HPDE6-E6E7 (cell line): ENCODE measurements around the gene ARHGAP6.

Experiments used
- DNase-seq: peaks from one replicate; pipeline ENCODE4 v3.0.0; 2011; ENCODE audit warnings: missing footprints; ENCODE audit errors: extremely low spot score

ARHGAP6 gene

GRCh38 chrX:11575332-11575731, 90.4 kb downstream of the ARHGAP6 start:
- no peak for DNase-seq

GRCh38 chrX:11567528-11568220, 98.0 kb downstream of the ARHGAP6 start:
- no peak for DNase-seq

DNA sequence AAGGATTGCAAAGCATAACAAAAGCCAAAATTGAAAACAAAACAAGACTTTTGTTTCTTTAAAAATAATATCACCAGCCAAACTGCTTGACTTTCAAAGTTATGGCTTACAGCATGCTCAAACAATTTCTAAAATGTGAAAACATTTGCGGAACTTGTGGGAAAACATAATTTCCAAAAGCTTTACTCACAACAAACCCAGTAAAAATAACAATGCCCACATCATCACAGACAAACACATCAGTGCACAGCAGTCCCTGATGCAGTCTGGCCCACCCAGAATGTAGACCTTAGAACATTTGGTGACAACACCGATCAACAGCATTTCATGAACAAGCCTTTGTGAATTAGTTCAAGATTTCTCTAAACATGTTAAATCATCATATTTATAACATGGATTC, 98.9 kb downstream of the ARHGAP6 start:
- no peak for DNase-seq

DNA sequence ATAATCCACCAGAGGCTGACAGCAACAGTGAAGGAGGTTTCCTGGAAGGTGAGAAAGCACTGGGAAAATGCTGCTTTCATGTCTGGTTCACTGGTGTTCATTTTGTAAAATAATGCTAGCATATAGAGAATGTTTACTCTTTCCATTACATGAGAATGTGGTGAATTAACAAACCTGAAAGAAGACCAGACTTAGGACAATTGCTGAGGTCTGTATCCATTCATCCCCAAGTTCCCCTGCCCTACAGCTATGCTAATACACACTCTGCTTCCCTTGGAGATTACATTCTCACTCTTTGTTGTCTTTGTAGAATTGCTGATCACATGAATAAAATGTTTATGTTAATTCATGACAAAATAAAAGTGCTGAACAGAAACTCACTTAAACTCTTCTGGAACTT, 99.5 kb downstream of the ARHGAP6 start:
- DNase-seq: no peak

DNA sequence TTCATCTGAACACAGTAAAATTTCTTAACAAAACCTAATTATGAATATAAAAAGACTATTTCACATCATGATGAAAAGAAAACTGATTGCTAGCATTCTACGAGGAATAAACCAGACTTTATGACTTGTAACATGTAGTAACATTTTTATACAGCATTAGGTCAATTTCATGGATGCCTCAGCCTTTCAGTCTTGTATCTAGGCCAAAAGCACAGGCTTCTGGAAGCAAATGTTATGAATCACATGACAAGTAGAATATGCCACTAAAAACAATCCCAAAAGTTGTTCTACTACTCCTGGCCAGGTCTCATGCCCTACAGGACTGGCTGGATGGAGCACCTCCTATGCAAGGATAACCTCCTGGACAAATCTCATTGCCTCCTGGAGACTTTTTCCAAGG, 101.2 kb downstream of the ARHGAP6 start:
- DNase-seq: no peak

DNA sequence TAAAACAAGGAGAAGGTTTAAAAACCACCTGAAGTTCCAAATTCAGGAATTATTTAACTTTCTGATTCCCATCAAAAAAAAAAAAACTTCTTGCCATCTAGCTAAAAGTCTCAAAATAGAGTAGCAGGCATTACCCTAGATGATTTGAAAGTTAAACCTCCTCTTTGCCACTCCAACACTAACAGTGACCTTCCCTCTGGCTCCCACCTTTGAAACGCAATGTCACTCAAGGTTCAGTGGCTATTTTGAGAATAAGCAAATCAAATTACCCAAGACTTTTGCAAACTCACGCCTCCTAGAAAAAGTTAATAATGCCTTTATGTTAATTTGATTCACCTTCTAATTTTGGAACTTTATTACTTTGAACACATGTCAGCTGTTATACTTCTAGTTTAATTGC, 103.2 kb downstream of the ARHGAP6 start:
- DNase-seq: no peak

GRCh38 chrX:11558972-11559371, 106.7 kb downstream of the ARHGAP6 start:
- no peak for DNase-seq

DNA sequence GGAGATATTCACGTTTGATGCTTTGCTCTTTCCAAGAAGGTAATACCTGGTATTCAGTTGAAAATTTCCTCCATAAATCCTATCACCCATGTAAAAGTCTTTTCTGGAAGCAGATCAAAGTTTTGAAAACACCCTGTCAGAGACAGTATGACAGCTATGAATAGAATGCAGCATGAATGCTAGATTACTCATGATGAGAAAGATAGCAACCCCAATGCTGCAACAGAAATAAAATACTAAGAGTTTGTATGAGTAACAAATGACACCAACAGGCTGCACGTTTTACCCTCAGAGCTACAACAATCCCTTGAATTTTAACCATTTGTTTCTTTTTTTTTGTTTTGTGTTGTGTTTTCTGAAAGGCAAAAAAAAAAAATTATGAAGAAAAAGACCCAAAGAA, 108.6 kb downstream of the ARHGAP6 start:
- DNase-seq: peak; percentile 36

GRCh38 chrX:11555759-11556158, 110.0 kb downstream of the ARHGAP6 start:
- DNase-seq: no peak

GRCh38 chrX:11553594-11553993, 112.1 kb downstream of the ARHGAP6 start:
- DNase-seq: no peak

DNA sequence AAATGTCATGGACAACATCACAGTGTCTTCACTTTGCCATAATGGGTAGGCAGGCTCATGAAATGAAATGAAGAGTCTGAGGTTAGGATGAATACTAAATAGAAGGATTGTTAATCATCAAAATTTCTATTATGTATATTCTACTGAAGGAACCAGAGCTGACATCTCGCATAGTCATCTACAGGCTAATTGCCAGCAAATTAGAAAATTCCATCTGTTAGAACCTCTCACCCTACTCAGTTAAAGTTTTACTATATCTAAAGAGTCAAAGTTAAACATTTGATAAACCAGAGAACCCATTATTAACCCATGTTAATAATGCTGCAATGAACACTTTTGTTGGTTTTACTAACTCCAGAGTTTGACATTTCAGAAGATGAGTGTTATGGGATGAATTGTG, 114.6 kb downstream of the ARHGAP6 start:
- DNase-seq: no peak

- DNase-seq: no peak
Measured at GRCh38 chrX:11546917-11547316, 118.8 kb downstream of the ARHGAP6 start.

- DNase-seq: no peak
Measured at GRCh38 chrX:11543249-11543648, 122.5 kb downstream of the ARHGAP6 start.

DNA sequence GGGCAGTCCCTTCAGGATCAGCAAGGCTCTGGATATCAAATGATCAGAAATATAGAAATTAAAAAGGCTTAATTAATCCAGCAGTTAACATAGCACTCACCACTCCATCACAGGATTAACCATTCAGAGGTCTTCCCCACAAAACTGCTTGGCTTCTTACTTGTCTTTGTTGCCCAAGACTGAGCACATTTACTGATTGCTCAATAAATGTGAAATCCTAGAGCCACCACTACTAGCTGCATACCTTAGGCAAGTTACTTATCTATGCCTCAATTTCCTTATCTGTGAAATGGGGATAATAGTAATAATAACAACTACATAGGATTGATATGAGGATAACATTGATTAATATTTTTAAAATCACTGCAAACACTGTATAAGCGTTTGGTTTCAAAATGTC, 124.2 kb downstream of the ARHGAP6 start:
- no peak for DNase-seq

- no peak for DNase-seq
Measured at GRCh38 chrX:11540532-11541377, 125.0 kb downstream of the ARHGAP6 start.

- DNase-seq: no peak
Measured at GRCh38 chrX:11537141-11537540, 128.6 kb downstream of the ARHGAP6 start.

DNA sequence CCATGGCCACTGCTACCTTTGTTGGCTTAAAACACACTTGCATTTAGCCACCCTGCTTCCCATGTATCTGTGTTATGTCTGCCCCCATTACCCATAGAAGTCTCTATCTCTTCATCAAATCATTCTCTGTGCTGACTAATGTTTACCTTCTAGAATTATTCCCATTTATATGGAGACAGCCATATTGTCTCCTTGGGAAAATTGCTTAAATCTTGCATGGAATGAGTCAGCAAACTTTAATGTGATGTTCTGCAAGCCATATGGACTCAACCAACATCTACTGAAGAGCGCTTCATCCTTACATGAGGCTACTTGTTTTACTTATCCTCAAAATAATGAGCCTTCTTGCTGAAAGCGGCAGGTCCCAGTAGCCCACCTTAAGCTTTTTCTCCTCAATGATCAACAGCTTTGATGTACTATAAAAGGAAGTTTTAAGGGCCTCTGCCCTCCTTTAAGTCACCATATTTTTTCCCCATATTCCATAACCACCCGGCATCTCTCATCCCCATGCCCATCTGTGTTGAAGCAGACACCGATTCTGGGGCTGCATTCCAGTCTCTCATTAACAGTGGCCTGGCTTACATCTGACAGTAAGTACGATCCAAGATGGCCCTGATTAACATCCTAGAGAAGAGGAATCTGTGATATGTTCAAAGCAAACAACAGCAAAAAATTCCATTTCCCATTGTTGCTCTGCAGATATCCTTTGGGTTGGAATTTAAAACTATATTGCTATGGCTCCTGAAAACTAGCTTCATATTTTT, 130.4 kb downstream of the ARHGAP6 start:
- no peak for DNase-seq

DNA sequence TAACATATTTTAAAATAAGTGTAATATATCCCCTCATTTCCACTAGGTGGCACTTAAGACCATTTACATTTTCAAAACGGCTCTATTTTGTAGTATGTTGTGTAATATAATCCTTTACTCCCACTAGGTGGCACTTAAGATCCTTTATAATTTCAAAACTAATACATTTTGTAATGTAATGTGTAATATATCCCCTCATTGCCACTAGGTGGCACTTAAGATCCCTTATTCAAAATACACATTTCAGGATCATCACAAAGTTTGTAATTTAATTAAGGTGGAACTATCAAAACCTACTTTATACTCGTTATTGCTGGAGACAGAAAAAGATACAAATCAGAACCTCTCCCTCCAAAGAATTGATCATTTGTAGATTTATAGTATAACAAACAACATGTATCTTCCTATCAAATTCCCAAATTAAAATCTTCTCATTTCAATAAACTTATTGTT, 132.5 kb downstream of the ARHGAP6 start:
- DNase-seq: peak; percentile 16

GRCh38 chrX:11532291-11533078, 133.2 kb downstream of the ARHGAP6 start:
- no peak for DNase-seq

DNA sequence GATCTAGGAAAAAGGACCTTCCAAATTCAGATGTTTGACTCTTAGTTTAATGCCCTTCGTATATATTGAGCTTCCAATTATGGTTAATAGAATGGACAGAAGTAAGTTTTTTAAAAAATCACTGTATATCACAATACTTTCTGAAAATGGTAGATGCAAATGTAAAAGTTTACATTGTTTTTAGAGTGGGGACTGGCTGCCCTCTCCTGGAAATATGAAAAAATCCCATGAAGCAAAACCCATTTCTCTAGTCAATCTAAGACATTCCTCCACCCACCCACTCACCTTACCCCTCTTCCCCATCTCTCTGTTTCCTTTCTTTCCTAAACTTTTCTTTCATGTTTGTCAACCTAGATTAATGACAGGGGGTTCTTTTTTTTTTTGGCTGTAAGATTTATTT, 134.5 kb downstream of the ARHGAP6 start:
- DNase-seq: no peak

DNA sequence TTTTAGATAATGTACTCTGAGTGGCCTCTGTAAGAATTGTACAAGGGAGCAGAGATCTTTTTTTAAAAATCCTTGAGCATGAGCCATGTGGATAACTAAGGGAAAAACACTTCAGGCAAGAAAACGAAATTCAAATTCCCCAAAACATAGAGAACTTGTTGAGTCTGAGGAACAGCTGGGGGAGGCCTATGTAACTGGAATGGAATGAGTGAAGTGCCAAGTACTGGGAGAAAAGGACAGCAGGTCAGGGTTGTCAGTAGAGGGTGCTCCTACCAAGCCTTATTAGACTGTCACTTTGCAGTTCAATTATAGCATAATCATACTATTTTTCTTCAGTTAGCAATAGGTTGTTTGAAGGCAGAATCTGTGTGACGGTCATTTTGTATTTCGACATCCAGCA, 135.1 kb downstream of the ARHGAP6 start:
- no peak for DNase-seq

DNA sequence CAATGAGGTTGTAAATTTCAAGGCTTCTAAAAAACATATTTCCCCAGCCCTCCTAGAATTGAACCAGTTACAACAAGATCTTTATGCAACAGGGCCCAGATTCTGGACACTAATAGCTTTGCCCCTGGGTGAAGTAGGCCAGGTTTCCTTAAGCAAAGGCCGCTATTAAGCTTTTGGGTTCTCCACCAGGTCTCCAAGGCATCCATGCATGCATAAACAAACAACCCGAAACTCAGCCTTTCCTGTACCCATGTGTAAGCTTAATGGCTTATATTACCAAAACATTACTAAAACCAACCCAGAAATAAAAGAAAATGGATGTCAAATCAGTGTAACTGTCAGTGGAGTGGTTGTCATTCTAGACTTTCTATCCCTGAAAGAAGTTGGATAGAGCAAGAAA, 137.1 kb downstream of the ARHGAP6 start:
- no peak for DNase-seq
